Omental fat pad (tissue), 4 donors: ENCODE data around the gene AP1G2. TPM values are rescaled to one million over a fixed set of nuclear protein-coding genes. Genes with fewer than 3 reads are reported as not detected.
"Not testable (repeated sequence)": the region's sequence is repeated elsewhere in the genome, so short reads cannot be mapped to it uniquely, and the experiment has no call there.

ENCODE experiments used
- ATAC-seq: fragments of 150-250 bp; one replicate; pipeline ENCODE4 v1.9.1; 2016; ENCODE audit warnings: mild to moderate bottlenecking, moderate library complexity; ENCODE audit not compliant: low FRiP score
- DNase-seq: peaks from one replicate; pipeline ENCODE4 v3.0.0-alpha.2; 2019; ENCODE audit warnings: low spot score
- CTCF ChIP-seq, 3 donors: fragments of 450-650 bp; IDR thresholded peaks; one replicate each; pipeline ENCODE4 v1.5.1; 2016 to 2017; ENCODE audit warnings: antibody characterized with exemption in 3 of 3, mild to moderate bottlenecking in 3 of 3, moderate library complexity in 2 of 3
- total RNA-seq, 4 donors: library from RNA; depleted of rRNA; stranded (reverse); fragments of >200 nt; gene quantifications; one replicate each; pipeline ENCODE4 v1.1.0, GENCODE V29; 2016

The AP1G2 gene
- total RNA-seq, 4 donors from 2014 or later: 49.5 to 72.9 (median 58.0) TPM

- DNase-seq: no peak
- ATAC-seq: no peak
- TF ChIP-seq CTCF (IDR thresholded peaks at IDR 0.05): no peak
These were observed 22.6 kb upstream of the AP1G2 start for GRCh38 chr14:23590198-23590597.

- DNase-seq (no peak), ATAC-seq (no peak)
- TF ChIP-seq CTCF (IDR thresholded peaks at IDR 0.05): no peak
These were observed 22.0 kb upstream of the AP1G2 start for GRCh38 chr14:23589606-23590005.

GRCh38 chr14:23588884-23589598, 21.4 kb upstream of the AP1G2 start:
- ATAC-seq (peak; percentile 78), DNase-seq (peak; percentile 68)
- TF ChIP-seq CTCF (IDR thresholded peaks at IDR 0.05): no peak

DNA sequence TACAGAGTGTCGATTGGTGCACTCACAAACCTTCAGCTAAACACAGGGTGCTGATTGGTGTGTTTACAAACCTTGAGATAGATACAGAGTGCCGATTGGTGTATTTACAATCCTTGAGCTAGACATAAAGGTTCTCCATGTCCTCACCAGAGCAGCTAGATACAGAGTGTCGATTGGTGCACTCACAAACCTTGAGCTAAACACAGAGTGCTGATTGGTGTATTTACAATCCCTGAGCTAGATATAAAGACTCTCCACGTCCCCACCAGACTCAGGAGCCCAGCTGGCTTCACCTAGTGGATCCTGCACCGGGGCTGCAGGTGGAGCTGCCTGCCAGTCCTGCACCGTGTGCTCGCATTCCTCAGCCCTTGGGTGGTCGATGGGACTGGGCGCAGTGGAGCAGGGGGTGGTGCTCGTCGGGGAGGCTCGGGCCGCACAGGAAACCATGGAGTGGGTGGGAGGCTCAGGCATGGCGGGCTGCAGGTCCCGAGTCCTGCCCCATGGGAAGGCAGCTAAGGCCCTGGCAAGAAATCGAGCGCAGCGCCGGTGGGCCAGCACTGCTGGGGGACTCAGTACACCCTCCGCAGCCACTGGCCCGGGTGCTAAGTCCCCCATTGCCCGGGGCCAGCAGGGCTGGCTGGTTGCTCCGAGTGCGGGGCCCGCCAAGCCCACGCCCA, 17.1 kb upstream of the AP1G2 start:
- not testable (repeated sequence) for ATAC-seq, DNase-seq

DNA sequence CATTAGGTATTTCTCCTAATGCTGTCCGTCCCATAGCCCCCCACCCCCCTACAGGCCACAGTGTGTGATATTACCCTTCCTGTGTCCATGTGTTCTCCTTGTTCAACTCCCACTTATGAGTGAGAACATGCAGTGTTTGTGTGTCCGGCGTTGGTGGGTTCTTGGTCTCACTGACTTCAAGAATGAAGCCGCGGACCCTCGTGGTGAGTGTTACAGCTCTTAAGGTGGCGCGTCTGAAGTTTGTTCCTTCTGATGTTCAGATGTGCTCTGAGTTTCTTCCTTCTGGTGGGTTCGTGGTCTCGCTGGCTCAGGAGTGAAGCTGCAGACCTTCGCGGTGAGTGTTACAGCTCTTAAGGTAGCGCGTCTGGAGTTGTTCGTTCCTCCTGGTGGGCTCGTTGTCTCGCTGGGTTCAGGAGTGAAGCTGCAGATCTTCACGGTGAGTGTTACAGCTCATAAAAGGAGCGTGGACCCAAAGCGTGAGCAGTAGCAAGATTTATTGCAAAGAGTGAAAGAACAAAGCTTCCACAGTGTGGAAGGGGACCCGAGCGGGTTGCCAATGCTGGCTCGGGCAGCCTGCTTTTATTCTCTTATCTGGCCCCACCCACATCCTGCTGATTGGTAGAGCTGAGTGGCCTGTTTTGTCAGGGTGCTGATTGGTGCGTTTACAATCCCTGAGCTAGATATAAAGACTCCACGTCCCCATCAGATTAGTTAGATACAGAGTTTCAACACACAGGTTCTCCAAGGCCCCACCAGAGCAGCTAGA, 16.4 kb upstream of the AP1G2 start:
- not testable (repeated sequence) for DNase-seq, ATAC-seq

GRCh38 chr14:23582906-23583760, 15.5 kb upstream of the AP1G2 start:
- TF ChIP-seq CTCF (IDR thresholded peaks at IDR 0.05): no peak
- ATAC-seq (no peak), DNase-seq (no peak)

DNA sequence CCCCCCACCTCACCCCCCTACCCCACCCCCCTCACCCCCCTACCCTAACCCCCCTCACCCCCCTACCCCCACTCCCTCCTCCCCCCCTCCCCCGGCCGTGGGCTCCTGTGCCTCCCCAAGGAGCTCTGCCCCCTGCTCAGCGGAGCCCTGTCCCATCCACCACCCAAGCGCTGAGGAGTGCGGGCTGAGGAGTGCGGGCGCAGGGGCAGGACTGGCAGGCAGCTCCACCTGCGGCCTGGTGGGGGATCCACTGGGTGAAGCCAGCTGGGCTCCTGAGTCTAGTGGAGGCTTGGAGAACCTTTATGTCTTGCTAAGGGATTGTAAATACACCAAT, 13.3 kb upstream of the AP1G2 start:
- ATAC-seq (no peak), DNase-seq (no peak)
- TF ChIP-seq CTCF (IDR thresholded peaks at IDR 0.05): no peak
